Measurements from ENCODE around the gene MLH1.
"Not testable (repeated sequence)": the region's sequence is repeated elsewhere in the genome, so short reads cannot be mapped to it uniquely, and the experiment has no call there.

Gene MLH1

GRCh38 chr3:37040231-37040630, 46.9 kb downstream of the MLH1 start:
- DNase-seq (ENCODE audit: extremely low read depth, low read depth): no peak
- TF ChIP-seq, protein P1, sequence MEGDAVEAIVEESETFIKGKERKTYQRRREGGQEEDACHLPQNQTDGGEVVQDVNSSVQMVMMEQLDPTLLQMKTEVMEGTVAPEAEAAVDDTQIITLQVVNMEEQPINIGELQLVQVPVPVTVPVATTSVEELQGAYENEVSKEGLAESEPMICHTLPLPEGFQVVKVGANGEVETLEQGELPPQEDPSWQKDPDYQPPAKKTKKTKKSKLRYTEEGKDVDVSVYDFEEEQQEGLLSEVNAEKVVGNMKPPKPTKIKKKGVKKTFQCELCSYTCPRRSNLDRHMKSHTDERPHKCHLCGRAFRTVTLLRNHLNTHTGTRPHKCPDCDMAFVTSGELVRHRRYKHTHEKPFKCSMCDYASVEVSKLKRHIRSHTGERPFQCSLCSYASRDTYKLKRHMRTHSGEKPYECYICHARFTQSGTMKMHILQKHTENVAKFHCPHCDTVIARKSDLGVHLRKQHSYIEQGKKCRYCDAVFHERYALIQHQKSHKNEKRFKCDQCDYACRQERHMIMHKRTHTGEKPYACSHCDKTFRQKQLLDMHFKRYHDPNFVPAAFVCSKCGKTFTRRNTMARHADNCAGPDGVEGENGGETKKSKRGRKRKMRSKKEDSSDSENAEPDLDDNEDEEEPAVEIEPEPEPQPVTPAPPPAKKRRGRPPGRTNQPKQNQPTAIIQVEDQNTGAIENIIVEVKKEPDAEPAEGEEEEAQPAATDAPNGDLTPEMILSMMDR (IDR thresholded peaks at IDR 0.05; ENCODE audit: low read depth, low read length, missing control alignments): no peak

DNA sequence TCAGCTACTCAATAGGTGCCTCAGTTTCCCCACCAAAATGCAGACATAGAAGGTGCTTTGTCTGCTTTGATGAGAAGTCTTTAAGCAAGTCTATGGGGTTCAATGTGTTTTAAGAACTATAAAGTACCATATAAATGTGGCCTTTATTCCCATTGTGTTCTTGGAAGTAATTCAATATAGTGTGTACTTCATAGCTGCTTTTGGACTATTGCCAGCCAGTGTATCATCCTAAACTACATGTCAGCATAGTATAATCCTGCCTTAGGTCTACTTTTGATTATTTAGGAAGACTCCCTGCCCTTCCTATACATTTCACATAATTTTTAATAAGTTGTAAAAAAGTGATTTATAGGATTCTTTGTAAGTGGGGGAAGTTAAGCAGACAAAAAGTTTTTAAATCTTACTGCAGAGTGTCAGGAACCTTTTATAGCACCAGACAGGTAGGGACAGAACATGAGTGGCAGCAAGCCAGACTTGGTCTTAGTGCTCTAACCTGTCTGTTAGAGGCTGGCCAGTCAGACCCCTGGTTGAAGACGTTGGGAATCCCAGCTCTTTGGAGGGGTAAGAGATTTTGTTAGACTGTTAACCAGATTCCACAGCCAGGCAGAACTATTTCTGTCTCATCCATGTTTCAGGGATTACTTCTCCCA, 48.4 kb downstream of the MLH1 start:
- H3K4me3 ChIP-seq (replicated peaks; ENCODE audit: low read depth, low read length): no peak overlapping the region
- TF ChIP-seq, protein P1 (IDR thresholded peaks at IDR 0.05; ENCODE audit: low read depth, low read length, missing control alignments): no peak
- DNase-seq (ENCODE audit: extremely low read depth, low read depth): no peak

More at GRCh38 chr3:37040231-37040630, 46.9 kb downstream of the MLH1 start:
- H3K4me3 ChIP-seq (replicated peaks; ENCODE audit: low read depth, low read length): no peak overlapping the region

DNA sequence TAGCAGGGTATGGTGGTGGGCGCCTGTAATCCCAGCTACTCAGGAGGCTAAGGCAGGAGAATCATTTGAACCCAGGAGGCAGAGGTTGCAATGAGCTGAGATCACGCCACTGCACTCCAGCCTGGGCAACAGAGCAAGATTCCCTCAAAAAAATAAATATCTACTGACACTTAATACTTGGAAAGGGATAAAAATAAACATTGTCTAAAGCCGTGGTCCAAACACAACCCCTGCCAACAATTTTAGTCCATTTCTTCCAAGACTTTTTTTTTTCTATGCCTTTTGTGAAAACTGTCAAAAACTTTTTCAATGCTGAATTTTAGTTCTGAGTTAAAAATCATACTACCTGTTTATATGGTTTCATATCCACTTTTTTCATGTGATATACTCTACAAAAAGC, 49.4 kb downstream of the MLH1 start:
- not testable (repeated sequence) for H3K4me3 ChIP-seq (replicated peaks; ENCODE audit: low read depth, low read length); DNase-seq (ENCODE audit: extremely low read depth, low read depth)

GRCh38 chr3:37050282-37050681, 57.0 kb downstream of the MLH1 start:
- DNase-seq (ENCODE audit: extremely low read depth, low read depth): no peak
- TF ChIP-seq, protein P1 (IDR thresholded peaks at IDR 0.05; ENCODE audit: low read depth, low read length, missing control alignments): no peak

DNA sequence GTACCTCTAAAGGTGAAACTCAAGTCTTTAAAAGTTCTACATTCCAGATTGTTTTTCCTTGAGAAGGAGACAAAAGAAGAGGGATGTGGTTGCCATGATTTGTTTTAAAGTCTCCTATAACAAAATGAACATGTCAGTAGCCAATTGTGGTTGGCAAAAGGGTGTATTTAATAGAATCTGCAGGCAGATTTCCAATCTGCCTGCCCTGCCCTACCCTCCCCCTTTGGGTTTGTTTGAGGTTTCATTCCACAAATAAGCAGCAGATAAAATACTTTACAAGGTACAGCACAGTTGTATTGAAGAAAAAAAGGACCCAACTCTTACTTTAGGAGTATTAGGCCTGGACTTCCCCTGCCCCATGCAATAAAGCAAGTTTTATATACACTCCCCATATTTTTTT, 59.5 kb downstream of the MLH1 start:
- TF ChIP-seq, protein P1 (IDR thresholded peaks at IDR 0.05; ENCODE audit: low read depth, low read length, missing control alignments): no peak
- H3K4me3 ChIP-seq (replicated peaks; ENCODE audit: low read depth, low read length): no peak overlapping the region
- DNase-seq (ENCODE audit: extremely low read depth, low read depth): no peak

More at GRCh38 chr3:37050282-37050681, 57.0 kb downstream of the MLH1 start:
- no peak overlapping the region for H3K4me3 ChIP-seq (replicated peaks; ENCODE audit: low read depth, low read length)

DNA sequence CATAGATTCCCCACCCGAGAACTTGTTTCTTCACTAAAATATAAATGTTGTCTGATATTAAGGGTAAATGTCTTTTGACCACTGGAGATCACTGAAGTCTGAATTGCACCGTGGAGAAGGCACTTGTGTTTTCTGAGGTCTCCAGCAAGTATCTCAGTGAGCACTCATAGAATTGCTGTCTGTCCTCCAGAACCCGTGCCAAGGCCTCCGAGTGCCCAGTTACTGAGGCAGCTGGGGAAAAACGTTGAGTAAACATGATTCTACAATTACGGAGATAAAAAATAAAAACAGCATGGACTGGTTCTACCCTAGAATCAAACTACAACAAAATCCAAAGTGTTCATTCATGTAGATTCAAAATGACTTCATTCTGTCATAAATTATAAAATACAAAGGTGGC, 60.0 kb downstream of the MLH1 start:
- DNase-seq (ENCODE audit: extremely low read depth, low read depth): no peak
- H3K4me3 ChIP-seq (replicated peaks; ENCODE audit: low read depth, low read length): no peak overlapping the region
- TF ChIP-seq, protein P1 (IDR thresholded peaks at IDR 0.05; ENCODE audit: low read depth, low read length, missing control alignments): no peak

DNA sequence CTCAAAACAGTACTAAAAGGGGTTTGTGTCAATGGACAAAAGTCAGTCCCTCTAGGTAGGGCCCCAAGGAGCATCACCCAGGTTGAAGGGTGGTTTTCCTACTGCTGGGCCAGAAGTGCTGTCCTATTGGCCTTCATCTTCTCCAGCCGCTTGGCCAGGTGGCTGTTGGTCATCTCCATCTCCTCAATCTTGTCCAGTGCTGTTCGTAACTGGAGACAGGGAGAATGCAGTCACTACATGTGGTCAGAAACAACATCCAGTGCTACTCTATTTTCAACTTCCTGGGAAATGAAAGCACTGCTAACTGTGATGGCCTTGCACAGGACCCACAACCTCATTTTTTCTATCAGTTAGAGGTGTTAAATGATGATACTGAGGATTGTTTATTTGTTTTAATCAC, 60.4 kb downstream of the MLH1 start:
- TF ChIP-seq, protein P1 (IDR thresholded peaks at IDR 0.05; ENCODE audit: low read depth, low read length, missing control alignments): no peak
- H3K4me3 ChIP-seq (replicated peaks; ENCODE audit: low read depth, low read length): no peak overlapping the region
- no peak for DNase-seq (ENCODE audit: extremely low read depth, low read depth)
